ENCODE results near the gene TARM1.

DNA sequence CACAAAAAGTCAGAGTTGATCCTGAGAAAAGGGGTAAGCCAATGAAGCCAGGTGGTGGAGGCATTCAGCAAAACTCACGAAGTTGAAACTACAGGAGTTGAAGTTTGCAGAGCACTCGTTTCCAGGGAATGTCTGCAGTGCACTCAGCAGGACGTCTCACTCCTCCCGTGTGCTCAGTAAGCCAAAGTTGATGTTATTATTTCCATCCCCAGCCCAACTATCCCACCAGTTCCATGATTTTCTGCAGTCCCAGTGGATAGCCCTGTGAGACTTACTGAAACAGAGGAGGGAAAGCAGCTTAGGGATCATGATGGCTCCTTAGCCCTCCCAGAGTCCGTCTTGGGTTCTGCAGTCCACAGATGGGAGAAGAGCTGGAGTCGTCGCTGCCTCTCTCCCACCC, at the start of gene TARM1:
- TF ChIP-seq RBBP5 (IDR thresholded peaks at IDR 0.05; ENCODE audit: borderline replicate concordance, low read depth, low read length) (no peak), POLR2AphosphoS5 (IDR thresholded peaks at IDR 0.05; ENCODE audit: low read depth, low read length) (no peak), JUND (IDR thresholded peaks at IDR 0.05; ENCODE audit: low read length) (no peak)
- TF ChIP-seq, protein P1, sequence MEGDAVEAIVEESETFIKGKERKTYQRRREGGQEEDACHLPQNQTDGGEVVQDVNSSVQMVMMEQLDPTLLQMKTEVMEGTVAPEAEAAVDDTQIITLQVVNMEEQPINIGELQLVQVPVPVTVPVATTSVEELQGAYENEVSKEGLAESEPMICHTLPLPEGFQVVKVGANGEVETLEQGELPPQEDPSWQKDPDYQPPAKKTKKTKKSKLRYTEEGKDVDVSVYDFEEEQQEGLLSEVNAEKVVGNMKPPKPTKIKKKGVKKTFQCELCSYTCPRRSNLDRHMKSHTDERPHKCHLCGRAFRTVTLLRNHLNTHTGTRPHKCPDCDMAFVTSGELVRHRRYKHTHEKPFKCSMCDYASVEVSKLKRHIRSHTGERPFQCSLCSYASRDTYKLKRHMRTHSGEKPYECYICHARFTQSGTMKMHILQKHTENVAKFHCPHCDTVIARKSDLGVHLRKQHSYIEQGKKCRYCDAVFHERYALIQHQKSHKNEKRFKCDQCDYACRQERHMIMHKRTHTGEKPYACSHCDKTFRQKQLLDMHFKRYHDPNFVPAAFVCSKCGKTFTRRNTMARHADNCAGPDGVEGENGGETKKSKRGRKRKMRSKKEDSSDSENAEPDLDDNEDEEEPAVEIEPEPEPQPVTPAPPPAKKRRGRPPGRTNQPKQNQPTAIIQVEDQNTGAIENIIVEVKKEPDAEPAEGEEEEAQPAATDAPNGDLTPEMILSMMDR (IDR thresholded peaks at IDR 0.05; ENCODE audit: control extremely low read depth in 1 of 3, insufficient read depth in 1 of 3, low read depth in 1 of 3, low read length in 3 of 3) = no peak
- TF ChIP-seq, protein P2, sequence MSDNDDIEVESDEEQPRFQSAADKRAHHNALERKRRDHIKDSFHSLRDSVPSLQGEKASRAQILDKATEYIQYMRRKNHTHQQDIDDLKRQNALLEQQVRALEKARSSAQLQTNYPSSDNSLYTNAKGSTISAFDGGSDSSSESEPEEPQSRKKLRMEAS (IDR thresholded peaks at IDR 0.05) = no peak
